SK-N-SH (cell line): Measurements from ENCODE around the gene CCDC175.

Source experiments
- EP300 ChIP-seq, 2 experiments: IDR thresholded peaks; 2 replicates each; pipeline versions ENCODE4 v1.4.0 to v1.6.1; 2012; ENCODE audit warnings: borderline replicate concordance in 1 of 2, low read depth in 1 of 2, low read length in 1 of 2
- MXI1 ChIP-seq: IDR thresholded peaks from 2 replicates; pipeline ENCODE4 v1.6.1; 2012; ENCODE audit warnings: mild to moderate bottlenecking, low read depth, low read length, improper control_type of control experiment
- POLR2AphosphoS5 ChIP-seq: IDR thresholded peaks from 2 replicates; pipeline ENCODE4 v1.6.1; 2012; ENCODE audit warnings: low read depth, low read length
- YY1 ChIP-seq: IDR thresholded peaks from 2 replicates; pipeline ENCODE4 v1.4.0; 2012; ENCODE audit warnings: low read depth, mild to moderate bottlenecking

GRCh38 chr14:59543873-59544272, 32.7 kb downstream of the CCDC175 start:
- TF ChIP-seq EP300 (IDR thresholded peaks at IDR 0.05; ENCODE audit: borderline replicate concordance in 1 of 2, low read depth in 1 of 2, low read length in 1 of 2) (no peak), POLR2AphosphoS5 (no peak), YY1 (no peak), MXI1 (no peak)
